PC-3 (cell line): ENCODE measurements around the gene THADA. TPM values are rescaled to one million over a fixed set of nuclear protein-coding genes. Genes with fewer than 3 reads are reported as not detected.

Experiments used
- ATAC-seq: fragments of 200-7000 bp; cut with Tn5 transposase; 2 replicates; pipeline ENCODE4 v1.9.1; 2020; ENCODE audit warnings: mild to moderate bottlenecking, moderate library complexity
- BruUV-seq: library from RNA; stranded (reverse); fragments of 400-500 nt; replicated peaks from 2 replicates; lab custom pipeline; 2021; lab: Mats Ljungman, UMichigan
- CTCF ChIA-PET: fragments of 300-600 bp; sonication (Branson Sonifier 250); formaldehyde crosslinking; loops from one replicate; lab custom pipeline; 2022; ENCODE audit warnings: antibody characterized with exemption; lab: Charles Lee
- POLR2A ChIA-PET: fragments of 300-600 bp; sonication (Branson Sonifier 250); formaldehyde crosslinking; loops from one replicate; lab custom pipeline; 2022; ENCODE audit warnings: antibody characterized with exemption; ENCODE audit not compliant: unreplicated experiment; lab: Charles Lee
- DNase-seq: peaks from one replicate; pipeline ENCODE4 v3.0.0-alpha.2; 2015
- H2AFZ ChIP-seq: fragments of 300-600 bp; sonication (generic); 2 replicates; pipeline ENCODE4 v1.6.0; 2016; ENCODE audit warnings: antibody characterized with exemption, low read length
- H3F3A ChIP-seq: fragments of 300-600 bp; sonication (generic); one replicate; pipeline ENCODE4 v1.6.0; 2017; ENCODE audit warnings: antibody characterized with exemption, low read length, control low read depth, mild to moderate bottlenecking; ENCODE audit not compliant: unreplicated experiment
- H3K27ac ChIP-seq: fragments of 300-600 bp; sonication (generic); 2 replicates; pipeline ENCODE4 v1.5.1; 2016; ENCODE audit warnings: mild to moderate bottlenecking, low read length
- H3K27me3 ChIP-seq: fragments of 300-600 bp; sonication (generic); 2 replicates; pipeline ENCODE4 v1.6.1; 2016; ENCODE audit warnings: low read length, mixed read lengths
- H3K36me3 ChIP-seq: fragments of 300-600 bp; sonication (generic); 2 replicates; pipeline ENCODE4 v1.6.1; 2016; ENCODE audit warnings: low read depth, mixed run types, low read length, mixed read lengths
- H3K4me1 ChIP-seq: fragments of 300-600 bp; sonication (generic); 2 replicates; pipeline ENCODE4 v1.5.1; 2016; ENCODE audit warnings: low read length; ENCODE audit not compliant: insufficient read depth
- H3K4me2 ChIP-seq: fragments of 300-600 bp; sonication (generic); 2 replicates; pipeline ENCODE4 v1.6.0; 2016; ENCODE audit warnings: low read length
- H3K4me3 ChIP-seq: fragments of 300-600 bp; sonication (generic); 2 replicates; pipeline ENCODE4 v1.5.1; 2016; ENCODE audit warnings: mild to moderate bottlenecking, low read length, mixed read lengths
- H3K79me2 ChIP-seq: fragments of 300-600 bp; sonication (generic); 2 replicates; pipeline ENCODE4 v1.6.1; 2017; ENCODE audit warnings: low read length, mixed read lengths
- H3K9ac ChIP-seq: fragments of 300-600 bp; sonication (generic); 2 replicates; pipeline ENCODE4 v1.6.0; 2016; ENCODE audit warnings: mild to moderate bottlenecking, low read length
- H3K9me2 ChIP-seq: fragments of 300-600 bp; sonication (generic); replicated peaks from 2 replicates; pipeline ENCODE4 v1.6.1; 2016; ENCODE audit warnings: mixed run types, low read length, mixed read lengths
- H3K9me3 ChIP-seq: fragments of 300-600 bp; sonication (generic); 2 replicates; pipeline ENCODE4 v1.6.1; 2016; ENCODE audit warnings: low read length, mixed read lengths
- H4K20me1 ChIP-seq: fragments of 300-600 bp; sonication (generic); 2 replicates; pipeline ENCODE4 v1.6.1; 2016; ENCODE audit warnings: low read length, mixed read lengths
- EZH2 ChIP-seq: fragments of 300-600 bp; sonication (generic); IDR thresholded peaks from one replicate; pipeline ENCODE4 v1.6.1; 2017; ENCODE audit warnings: antibody characterized with exemption, mild to moderate bottlenecking, low read length; ENCODE audit not compliant: unreplicated experiment
- EZH2phosphoT487 ChIP-seq: fragments of 300-600 bp; sonication (generic); IDR thresholded peaks from 2 replicates; pipeline ENCODE4 v1.6.1; 2018; ENCODE audit warnings: mild to moderate bottlenecking, antibody characterized with exemption, low read length, borderline replicate concordance
- intact Hi-C: fragments of 100-400 bp; cut with micrococcal nuclease; formaldehyde crosslinking; loops from 2 replicates; pipeline ENCODE4 v1.9.0; 2023
- total RNA-seq: library from RNA; depleted of rRNA; stranded (reverse); fragments of >200 nt; gene quantifications from 2 replicates; pipeline ENCODE4 v1.2.3, GENCODE V29; 2014
- TF ChIP-seq, protein P1 (sequence below): fragments of 300-600 bp; sonication (generic); conservative IDR thresholded peaks from 2 replicates; pipeline ENCODE4 v1.5.1; 2017; ENCODE audit warnings: antibody characterized with exemption, low read depth, mild to moderate bottlenecking, low read length

The THADA gene
- total RNA-seq, 1 experiment from 2014 or later, result 33.6 TPM

- BruUV-seq, result no TSS peak
- TF ChIP-seq, protein P1, sequence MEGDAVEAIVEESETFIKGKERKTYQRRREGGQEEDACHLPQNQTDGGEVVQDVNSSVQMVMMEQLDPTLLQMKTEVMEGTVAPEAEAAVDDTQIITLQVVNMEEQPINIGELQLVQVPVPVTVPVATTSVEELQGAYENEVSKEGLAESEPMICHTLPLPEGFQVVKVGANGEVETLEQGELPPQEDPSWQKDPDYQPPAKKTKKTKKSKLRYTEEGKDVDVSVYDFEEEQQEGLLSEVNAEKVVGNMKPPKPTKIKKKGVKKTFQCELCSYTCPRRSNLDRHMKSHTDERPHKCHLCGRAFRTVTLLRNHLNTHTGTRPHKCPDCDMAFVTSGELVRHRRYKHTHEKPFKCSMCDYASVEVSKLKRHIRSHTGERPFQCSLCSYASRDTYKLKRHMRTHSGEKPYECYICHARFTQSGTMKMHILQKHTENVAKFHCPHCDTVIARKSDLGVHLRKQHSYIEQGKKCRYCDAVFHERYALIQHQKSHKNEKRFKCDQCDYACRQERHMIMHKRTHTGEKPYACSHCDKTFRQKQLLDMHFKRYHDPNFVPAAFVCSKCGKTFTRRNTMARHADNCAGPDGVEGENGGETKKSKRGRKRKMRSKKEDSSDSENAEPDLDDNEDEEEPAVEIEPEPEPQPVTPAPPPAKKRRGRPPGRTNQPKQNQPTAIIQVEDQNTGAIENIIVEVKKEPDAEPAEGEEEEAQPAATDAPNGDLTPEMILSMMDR, result no peak
- TF ChIP-seq EZH2, result no peak
- TF ChIP-seq EZH2phosphoT487, result no peak
- no peak overlapping the region for H2AFZ ChIP-seq
- H3F3A ChIP-seq, result no peaks in the 10 kb centered on the region
- no peak overlapping the region for H3K27ac ChIP-seq
- ChIA-PET CTCF (no interaction called here), POLR2A (interaction anchor here (0.6 kb wide), 1 partner anchor 255 kb away, joined by 4 read pairs; no protein-coding TSS in a partner anchor)
- no peak overlapping the region for H3K4me2 ChIP-seq
- no peaks in the 10 kb centered on the region for H3K79me2 ChIP-seq
- no peak for ATAC-seq
- no peaks in the 10 kb centered on the region for H3K27me3 ChIP-seq
- no peak for DNase-seq
- intact Hi-C loops, result no loop called here
- H3K36me3 ChIP-seq, result no peaks in the 10 kb centered on the region
- no peaks in the 10 kb centered on the region for H3K9me3 ChIP-seq
- no peaks in the 10 kb centered on the region for H3K4me1 ChIP-seq
- no peak overlapping the region for H3K9ac ChIP-seq
- no peaks in the 10 kb centered on the region for H3K9me2 ChIP-seq
- H3K4me3 ChIP-seq, result no peak overlapping the region
- no peaks in the 10 kb centered on the region for H4K20me1 ChIP-seq
Measured at GRCh38 chr2:43268066-43268953, 327.5 kb downstream of the THADA start.

DNA sequence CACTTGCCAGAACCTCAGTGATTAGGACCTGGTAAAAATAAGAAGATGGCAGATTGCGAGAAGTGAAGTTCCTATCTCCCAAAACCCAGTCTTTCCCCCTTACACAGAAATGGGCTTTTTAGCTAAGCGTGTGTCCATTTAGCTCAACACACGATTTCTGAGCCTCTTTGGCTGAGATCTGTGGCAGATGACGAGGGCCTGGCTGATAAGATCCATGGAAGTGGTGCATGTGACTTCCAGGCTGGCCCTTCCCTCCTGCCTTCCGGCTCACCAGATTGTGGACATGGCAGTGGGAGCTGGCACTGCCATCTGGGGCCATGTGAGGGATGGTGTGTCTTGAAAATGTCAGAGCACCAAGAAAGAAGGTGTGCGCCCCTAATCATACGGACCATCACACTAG lies 328.5 kb downstream of the THADA start:
- no peak overlapping the region for H3K4me3 ChIP-seq
- no peaks in the 10 kb centered on the region for H3K27me3 ChIP-seq
- no peak overlapping the region for H3K9ac ChIP-seq
- no peaks in the 10 kb centered on the region for H3K4me1 ChIP-seq
- ChIA-PET CTCF (no interaction called here), POLR2A (interaction anchor here (0.6 kb wide), 1 partner anchor 256 kb away, joined by 4 read pairs; no protein-coding TSS in a partner anchor)
- H3K79me2 ChIP-seq, result no peaks in the 10 kb centered on the region
- BruUV-seq, result no TSS peak
- no peak overlapping the region for H3K27ac ChIP-seq
- TF ChIP-seq EZH2phosphoT487 (no peak), EZH2 (no peak)
- TF ChIP-seq, protein P1, result no peak
- H3F3A ChIP-seq, result no peaks in the 10 kb centered on the region
- no peak overlapping the region for H2AFZ ChIP-seq
- H3K9me2 ChIP-seq, result no peaks in the 10 kb centered on the region
- H4K20me1 ChIP-seq, result no peaks in the 10 kb centered on the region
- DNase-seq (no peak), ATAC-seq (no peak)
- no peaks in the 10 kb centered on the region for H3K9me3 ChIP-seq
- H3K36me3 ChIP-seq, result no peaks in the 10 kb centered on the region
- intact Hi-C loops, result no loop called here
- H3K4me2 ChIP-seq, result no peak overlapping the region

- TF ChIP-seq, protein P1, result no peak
- TF ChIP-seq EZH2phosphoT487, result no peak
- TF ChIP-seq EZH2, result no peak
- ATAC-seq, result no peak
- H4K20me1 ChIP-seq, result no peaks in the 10 kb centered on the region
- no peaks in the 10 kb centered on the region for H3F3A ChIP-seq
- no peak overlapping the region for H3K27ac ChIP-seq
- H3K4me2 ChIP-seq, result no peak overlapping the region
- POLR2A ChIA-PET, result no interaction called here
- no TSS peak for BruUV-seq
- H3K9me2 ChIP-seq, result no peaks in the 10 kb centered on the region
- intact Hi-C loops, result no loop called here
- CTCF ChIA-PET, result no interaction called here
- H3K36me3 ChIP-seq, result no peaks in the 10 kb centered on the region
- no peaks in the 10 kb centered on the region for H3K27me3 ChIP-seq
- H3K9ac ChIP-seq, result no peak overlapping the region
- no peaks in the 10 kb centered on the region for H3K79me2 ChIP-seq
- no peaks in the 10 kb centered on the region for H3K4me1 ChIP-seq
- H2AFZ ChIP-seq, result no peak overlapping the region
- no peak for DNase-seq
- no peak overlapping the region for H3K4me3 ChIP-seq
- no peaks in the 10 kb centered on the region for H3K9me3 ChIP-seq
Measured at GRCh38 chr2:43266711-43267111, 329.1 kb downstream of the THADA start.
